Mesodermal cell (in vitro differentiated cells): ENCODE data around the gene SERTAD2. TPM values are rescaled to one million over a fixed set of nuclear protein-coding genes. Genes with fewer than 3 reads are reported as not detected.

Experiments
- H3K27ac ChIP-seq: 2 replicates; pipeline ENCODE4 v1.7.0; 2013; ENCODE audit warnings: mild to moderate bottlenecking, low read depth, low read length, moderate library complexity; ENCODE audit not compliant: severe bottlenecking
- H3K36me3 ChIP-seq: 2 replicates; pipeline ENCODE4 v1.7.1; 2013; ENCODE audit warnings: mild to moderate bottlenecking, low read length, moderate library complexity; ENCODE audit not compliant: control insufficient read depth, insufficient read depth
- H3K4me1 ChIP-seq: one replicate; pipeline ENCODE4 v1.7.1; 2013; ENCODE audit warnings: mild to moderate bottlenecking, low read length; ENCODE audit not compliant: insufficient read depth, control insufficient read depth, poor library complexity, severe bottlenecking
- H3K4me3 ChIP-seq: 2 replicates; pipeline ENCODE4 v1.7.0; 2013; ENCODE audit warnings: low read length, control low read depth, mild to moderate bottlenecking; ENCODE audit not compliant: insufficient read depth, poor library complexity, severe bottlenecking; ENCODE audit errors: extremely low read depth
- H3K9me3 ChIP-seq: 2 replicates; pipeline ENCODE4 v1.7.1; 2013; ENCODE audit warnings: mild to moderate bottlenecking, low read length, moderate library complexity; ENCODE audit not compliant: control insufficient read depth
- WGBS, 2 experiments: methylation state at CpG; one replicate each; pipeline ENCODE4 v1.1.5; 2013; ENCODE audit warnings: missing lambda C conversion rate in 2 of 2; ENCODE audit not compliant: insufficient coverage in 2 of 2; 5-methylcytosine and 5-hydroxymethylcytosine counted together
- polyA plus RNA-seq, 2 experiments: library from polyadenylated mRNA; stranded (reverse); fragments of 50-300 nt; gene quantifications; one replicate each; pipeline ENCODE4 v1.2.3, GENCODE V29; 2013

The SERTAD2 gene, protein sequence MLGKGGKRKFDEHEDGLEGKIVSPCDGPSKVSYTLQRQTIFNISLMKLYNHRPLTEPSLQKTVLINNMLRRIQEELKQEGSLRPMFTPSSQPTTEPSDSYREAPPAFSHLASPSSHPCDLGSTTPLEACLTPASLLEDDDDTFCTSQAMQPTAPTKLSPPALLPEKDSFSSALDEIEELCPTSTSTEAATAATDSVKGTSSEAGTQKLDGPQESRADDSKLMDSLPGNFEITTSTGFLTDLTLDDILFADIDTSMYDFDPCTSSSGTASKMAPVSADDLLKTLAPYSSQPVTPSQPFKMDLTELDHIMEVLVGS
- 29.9 TPM for polyA plus RNA-seq (2013, experiment 1 of 2)
- polyA plus RNA-seq (2013, experiment 2 of 2), result 20.5 TPM

DNA sequence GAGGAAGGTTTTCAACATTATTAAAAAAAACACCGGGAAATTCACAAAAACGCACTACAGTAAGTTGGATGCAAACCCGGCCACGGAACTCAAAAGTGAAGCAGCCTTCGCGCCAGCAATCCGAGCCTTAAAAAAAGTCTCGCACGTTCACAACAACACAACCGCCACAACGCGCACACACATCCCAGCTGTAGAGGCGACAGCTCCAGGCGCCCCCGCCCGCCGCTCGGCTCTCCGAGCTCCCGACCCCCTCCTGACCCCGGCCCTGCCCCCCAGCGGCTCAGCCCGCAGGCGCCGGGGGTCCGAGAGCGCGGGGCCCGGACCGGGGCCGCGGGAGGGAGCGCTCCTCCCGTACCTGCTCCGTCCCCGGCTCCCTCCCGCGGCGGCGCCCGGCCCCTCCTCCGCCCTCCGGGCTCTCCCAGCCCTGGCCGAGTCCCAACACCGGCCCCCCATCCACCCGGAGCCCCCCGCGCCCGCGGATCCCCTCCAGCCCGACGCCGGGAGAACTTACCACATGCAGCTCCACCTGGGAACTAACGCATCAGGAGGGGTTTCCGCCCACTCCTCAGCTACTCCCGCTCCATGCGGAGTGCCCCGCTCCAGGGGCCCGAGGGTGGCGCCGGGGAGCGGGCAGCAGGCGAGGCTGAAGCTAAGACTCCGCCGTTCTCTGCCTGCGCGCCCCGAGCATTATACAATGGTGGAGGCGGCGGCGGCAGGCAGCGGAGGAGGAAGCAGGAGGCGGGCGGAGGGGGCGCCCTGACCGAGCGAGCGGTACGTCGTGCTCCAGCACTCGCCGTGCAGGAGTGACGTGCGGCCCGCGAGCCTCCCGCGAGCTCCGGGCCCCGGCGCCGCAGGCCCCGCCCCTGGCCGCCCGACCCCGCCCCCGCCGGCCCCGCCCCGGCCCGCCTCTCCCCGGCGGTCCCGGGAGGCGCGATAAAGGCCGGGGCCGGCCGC is at the start of gene SERTAD2:
Gene SERTAD2, minus strand, starts transcription at position 805 of the 954 bp plus-strand sequence. CDS start 17,042 bp downstream, outside the sequence.
- Histone ChIP-seq H3K9me3 (no peaks in the 10 kb centered on the region), H3K4me1 (peaks cover 46% of the 10 kb centered on the region), H3K4me3 (peak within 1 kb of the TSS; percentile 87), H3K36me3 (no peaks in the 10 kb centered on the region), H3K27ac (peak within 1 kb of the TSS; percentile 99)
- WGBS, 2 experiments, result 0% methylated on average over 37 to 72 of the region's 109 CpGs

DNA sequence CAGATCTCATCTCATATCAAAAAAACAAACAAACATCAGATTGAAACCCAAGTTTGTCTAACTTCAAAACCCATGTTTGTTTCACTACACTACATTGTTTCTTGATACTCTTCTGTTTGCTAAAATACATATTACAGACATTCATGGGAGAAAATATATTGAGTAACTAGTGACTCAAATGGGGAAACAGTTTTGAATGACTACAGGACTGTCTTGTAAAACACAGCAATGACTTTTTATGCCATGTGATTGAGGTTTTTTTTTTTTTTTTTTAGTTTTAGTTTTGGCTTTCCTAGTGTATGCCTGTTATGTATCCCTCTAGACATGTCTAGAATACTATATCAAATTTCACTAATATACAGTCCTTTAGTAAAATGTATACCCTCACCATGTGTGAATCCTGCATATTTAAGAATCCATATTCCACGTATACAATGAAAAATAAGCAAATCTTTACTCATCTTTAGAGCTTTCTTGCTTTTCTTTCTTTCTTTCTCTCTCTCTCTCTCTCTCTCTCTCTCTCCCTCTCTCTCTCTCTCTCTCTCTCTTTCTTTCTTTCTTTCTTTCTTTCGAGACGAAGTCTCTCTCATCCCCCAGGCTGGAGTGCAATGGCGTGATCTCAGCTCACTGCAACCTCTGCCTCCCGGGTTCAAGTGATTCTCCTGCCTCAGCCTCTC is 46.6 kb upstream of the SERTAD2 start:
- H3K27ac ChIP-seq, result no peak overlapping the region
- no peaks in the 10 kb centered on the region for H3K9me3 ChIP-seq
- 100% methylated on average over 3 to 4 of the region's 5 CpGs for WGBS, 2 experiments
- peaks cover 32% of the 10 kb centered on the region for H3K4me1 ChIP-seq
- H3K4me3 ChIP-seq, result no peak overlapping the region
- H3K36me3 ChIP-seq, result no peaks in the 10 kb centered on the region

DNA sequence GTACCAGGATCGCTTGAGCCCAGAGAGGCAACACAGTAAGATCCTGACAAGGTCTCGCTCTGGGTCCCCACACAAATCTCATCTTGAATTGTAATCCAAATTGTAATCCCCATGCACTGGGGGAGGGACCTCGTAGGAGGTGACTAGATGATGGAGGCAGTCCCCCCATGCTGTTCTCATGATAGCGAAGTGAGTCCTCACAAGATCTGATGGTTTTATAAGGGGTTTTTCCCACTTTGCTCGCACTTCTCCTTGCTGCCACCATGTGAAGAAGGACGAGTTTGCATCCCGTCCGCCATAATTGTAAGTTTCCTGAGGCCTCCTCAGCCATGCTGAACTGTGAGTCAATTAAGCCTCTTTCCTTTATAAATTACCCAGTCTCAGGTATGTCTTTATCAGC is 46.0 kb upstream of the SERTAD2 start:
- Histone ChIP-seq H3K36me3 (no peaks in the 10 kb centered on the region), H3K4me1 (peaks cover 32% of the 10 kb centered on the region), H3K4me3 (no peak overlapping the region), H3K9me3 (no peaks in the 10 kb centered on the region), H3K27ac (no peak overlapping the region)
- 81 to 92% methylated on average over 2 to 7 of the region's 8 CpGs for WGBS, 2 experiments

DNA sequence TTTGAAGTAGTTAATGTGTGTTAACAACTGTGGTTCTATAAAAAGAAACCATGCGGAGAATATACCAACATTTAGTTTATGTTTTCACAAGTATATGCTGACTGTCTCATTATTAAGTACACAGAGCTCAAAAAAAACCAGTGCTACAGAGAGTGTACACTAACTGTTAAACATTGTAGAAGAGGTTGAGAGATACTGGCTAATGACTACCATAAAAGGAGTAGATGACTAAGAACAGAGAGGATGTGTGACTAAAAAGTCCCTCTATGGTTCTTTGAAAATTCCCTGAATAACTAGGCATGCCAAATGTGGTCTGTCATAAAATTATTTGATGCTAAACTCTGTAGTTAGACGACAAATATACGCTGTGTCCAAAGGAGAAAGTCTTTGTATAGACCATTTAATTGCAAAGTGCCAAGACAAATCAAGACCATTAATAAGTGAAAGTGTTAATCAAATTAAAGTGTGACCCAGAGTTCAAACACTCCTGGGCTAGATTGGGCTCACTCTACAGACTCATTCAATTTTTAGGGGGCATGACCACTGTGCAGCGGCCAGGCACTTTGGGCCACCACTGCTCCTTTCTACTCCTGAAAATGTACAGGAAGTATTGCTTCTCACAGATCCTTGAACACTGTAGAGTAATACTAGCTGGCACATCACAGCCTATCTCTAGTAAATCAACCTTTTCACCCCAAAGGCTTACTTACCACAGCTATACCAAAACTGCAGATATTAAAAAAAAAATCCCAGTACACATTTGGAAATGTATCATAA is 45.1 kb upstream of the SERTAD2 start:
- Histone ChIP-seq H3K4me3 (no peak overlapping the region), H3K9me3 (no peaks in the 10 kb centered on the region), H3K27ac (peak overlapping the region; percentile 50), H3K4me1 (peaks cover 32% of the 10 kb centered on the region), H3K36me3 (no peaks in the 10 kb centered on the region)
- 95 to 100% methylated on average over 1 to 3 of the region's 4 CpGs for WGBS, 2 experiments

DNA sequence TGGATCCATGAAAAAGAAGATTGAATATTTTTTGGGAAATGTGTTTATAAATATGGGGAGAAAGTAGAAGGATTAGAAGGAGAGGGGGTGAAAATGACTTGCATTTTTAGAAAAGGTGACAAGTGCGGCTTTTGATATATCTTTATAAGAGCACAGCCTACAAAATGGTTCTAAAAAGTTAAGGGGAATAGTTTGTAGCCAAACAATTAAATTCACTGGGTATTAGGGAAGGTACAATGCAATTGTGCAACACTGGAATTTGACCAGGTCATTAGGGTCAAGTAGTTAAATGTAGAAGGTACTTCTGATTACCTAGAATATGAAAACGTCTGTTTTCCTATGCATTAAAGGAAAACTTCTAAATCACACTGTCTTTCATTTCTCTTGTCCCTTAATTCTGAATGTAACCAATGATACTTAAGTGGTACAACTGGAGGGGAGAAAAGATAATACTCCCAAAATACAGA is 44.5 kb upstream of the SERTAD2 start:
- Histone ChIP-seq H3K27ac (no peak overlapping the region), H3K4me1 (peaks cover 32% of the 10 kb centered on the region), H3K36me3 (no peaks in the 10 kb centered on the region), H3K4me3 (no peak overlapping the region), H3K9me3 (no peaks in the 10 kb centered on the region)
- 100% methylated on average over 1 of the region's 2 CpGs; no CpG with 5 or more reads in 1 of the 2 experiments for WGBS, 2 experiments

DNA sequence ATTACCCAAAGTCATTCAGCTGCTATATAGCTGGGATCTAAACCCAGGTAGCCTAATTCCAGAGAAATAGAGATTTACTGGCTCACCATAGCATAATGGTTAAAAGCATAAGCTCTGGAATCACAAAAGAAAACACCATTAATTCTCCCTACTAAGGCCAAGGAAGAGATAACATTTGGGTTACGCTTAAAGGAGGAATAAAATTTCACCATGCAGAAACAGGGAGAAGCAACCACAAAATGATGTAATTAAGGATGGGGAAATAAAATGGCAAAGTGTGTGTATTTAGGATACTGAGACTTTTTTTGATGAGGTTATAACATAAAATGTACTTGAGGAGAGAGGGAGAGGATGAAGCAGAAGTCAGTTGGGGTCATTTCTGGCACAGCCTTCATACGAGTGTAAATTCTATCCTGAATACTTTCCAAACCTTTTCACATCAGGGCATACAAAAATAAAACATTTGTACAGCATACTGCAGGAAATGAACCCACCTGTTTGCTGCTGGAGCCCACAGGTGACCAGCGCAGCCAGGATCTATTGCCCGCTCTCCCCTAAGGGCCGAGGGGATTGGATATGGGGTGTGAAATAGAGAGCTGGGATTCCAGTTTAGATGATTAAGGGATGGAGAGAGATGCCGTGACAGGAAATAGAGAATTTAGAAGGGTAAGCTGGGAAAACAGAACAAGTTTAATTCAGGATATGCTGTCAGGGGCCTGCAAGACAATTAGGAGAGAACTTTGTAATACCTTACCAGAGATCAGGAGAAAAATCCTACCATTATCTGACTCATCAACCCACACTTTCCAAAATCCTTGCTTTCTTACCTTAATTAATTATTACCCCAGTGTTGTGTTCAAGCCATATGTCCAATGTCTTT is 43.8 kb upstream of the SERTAD2 start:
- Histone ChIP-seq H3K27ac (no peak overlapping the region), H3K36me3 (no peaks in the 10 kb centered on the region), H3K4me3 (no peak overlapping the region), H3K9me3 (no peaks in the 10 kb centered on the region), H3K4me1 (peaks cover 32% of the 10 kb centered on the region)
- 93 to 95% methylated on average over 2 to 4 of the region's 6 CpGs for WGBS, 2 experiments

- no peak overlapping the region for H3K27ac ChIP-seq
These were observed 42.9 kb upstream of the SERTAD2 start for GRCh38 chr2:64696636-64697035.

DNA sequence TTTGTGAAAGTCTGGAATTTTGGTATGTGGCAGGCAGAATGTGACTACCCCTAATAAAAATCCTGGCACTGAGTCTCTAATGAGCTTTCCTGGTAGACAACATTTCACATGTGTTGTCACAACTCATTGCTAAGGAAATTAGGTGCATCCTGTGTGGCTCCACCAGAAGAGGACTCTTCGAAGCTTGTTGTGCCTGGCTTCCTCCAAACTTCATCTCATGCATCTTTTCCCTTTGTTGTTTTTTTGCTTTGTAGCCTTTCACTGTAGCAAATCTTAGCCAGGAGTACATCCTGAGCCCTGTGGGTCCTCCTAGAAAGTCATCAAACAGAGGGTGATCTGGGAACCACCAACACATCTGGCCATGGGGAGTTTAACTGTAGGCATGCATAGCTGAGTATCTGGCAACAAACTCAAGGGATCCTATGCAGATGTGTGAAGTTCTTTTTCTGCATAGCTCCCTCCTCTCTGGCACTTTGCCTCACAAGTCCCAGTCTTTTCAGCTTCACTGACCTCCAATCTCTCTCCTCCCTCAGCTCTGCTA is 42.1 kb upstream of the SERTAD2 start:
- Histone ChIP-seq H3K27ac (no peak overlapping the region), H3K9me3 (no peaks in the 10 kb centered on the region), H3K36me3 (no peaks in the 10 kb centered on the region), H3K4me3 (no peak overlapping the region), H3K4me1 (peaks cover 32% of the 10 kb centered on the region)
- 67 to 83% methylated on average over 1 of the region's 1 CpG for WGBS, 2 experiments

More at GRCh38 chr2:64696636-64697035, 42.9 kb upstream of the SERTAD2 start:
- no CpG with 5 or more reads among the region's 1 CpG for WGBS, 2 experiments
- Histone ChIP-seq H3K4me3 (no peak overlapping the region), H3K4me1 (peaks cover 32% of the 10 kb centered on the region), H3K36me3 (no peaks in the 10 kb centered on the region), H3K9me3 (no peaks in the 10 kb centered on the region)

- Histone ChIP-seq H3K36me3 (no peaks in the 10 kb centered on the region), H3K9me3 (no peaks in the 10 kb centered on the region), H3K4me3 (no peak overlapping the region), H3K4me1 (peaks cover 12% of the 10 kb centered on the region), H3K27ac (no peak overlapping the region)
- 83% methylated on average over 2 of the region's 4 CpGs; no CpG with 5 or more reads in 1 of the 2 experiments for WGBS, 2 experiments
These were observed 38.7 kb upstream of the SERTAD2 start for GRCh38 chr2:64692401-64692800.
